HCT116 (cell line): ENCODE results near the gene HOXD1.

Source experiments
- EGR1 ChIP-seq: IDR thresholded peaks from 2 replicates; pipeline ENCODE4 v1.6.1; 2012; ENCODE audit warnings: low read depth
- EZH2phosphoT487 ChIP-seq: fragments of 200-600 bp; IDR thresholded peaks from 2 replicates; pipeline ENCODE4 v1.6.1; 2018; ENCODE audit warnings: antibody characterized with exemption, borderline replicate concordance
- YY1 ChIP-seq: IDR thresholded peaks from 2 replicates; pipeline ENCODE4 v1.6.1; 2011; ENCODE audit warnings: low read length, low read depth, moderate library complexity, mild to moderate bottlenecking; ENCODE audit not compliant: insufficient replicate concordance; ENCODE audit errors: extremely low read depth
- TF ChIP-seq, protein P1 (sequence below), 3 experiments: fragments of 200-600 bp in 1 of 3; sonication (generic) in 1 of 3; IDR thresholded peaks in 2 of 3; conservative IDR thresholded peaks in 1 of 3; 2 replicates each; pipeline ENCODE4 v1.5.1; 2012 to 2017; ENCODE audit warnings: low read depth in 2 of 3, low read length in 2 of 3, antibody characterized with exemption in 1 of 3, borderline replicate concordance in 1 of 3, control low read depth in 1 of 3, mild to moderate bottlenecking in 1 of 3, mixed read lengths in 1 of 3, mixed run types in 1 of 3, moderate library complexity in 1 of 3; ENCODE audit not compliant: insufficient read depth in 1 of 3

- no peak for TF ChIP-seq YY1
- TF ChIP-seq EGR1: no peak
- TF ChIP-seq EZH2phosphoT487: no peak
- TF ChIP-seq, protein P1, sequence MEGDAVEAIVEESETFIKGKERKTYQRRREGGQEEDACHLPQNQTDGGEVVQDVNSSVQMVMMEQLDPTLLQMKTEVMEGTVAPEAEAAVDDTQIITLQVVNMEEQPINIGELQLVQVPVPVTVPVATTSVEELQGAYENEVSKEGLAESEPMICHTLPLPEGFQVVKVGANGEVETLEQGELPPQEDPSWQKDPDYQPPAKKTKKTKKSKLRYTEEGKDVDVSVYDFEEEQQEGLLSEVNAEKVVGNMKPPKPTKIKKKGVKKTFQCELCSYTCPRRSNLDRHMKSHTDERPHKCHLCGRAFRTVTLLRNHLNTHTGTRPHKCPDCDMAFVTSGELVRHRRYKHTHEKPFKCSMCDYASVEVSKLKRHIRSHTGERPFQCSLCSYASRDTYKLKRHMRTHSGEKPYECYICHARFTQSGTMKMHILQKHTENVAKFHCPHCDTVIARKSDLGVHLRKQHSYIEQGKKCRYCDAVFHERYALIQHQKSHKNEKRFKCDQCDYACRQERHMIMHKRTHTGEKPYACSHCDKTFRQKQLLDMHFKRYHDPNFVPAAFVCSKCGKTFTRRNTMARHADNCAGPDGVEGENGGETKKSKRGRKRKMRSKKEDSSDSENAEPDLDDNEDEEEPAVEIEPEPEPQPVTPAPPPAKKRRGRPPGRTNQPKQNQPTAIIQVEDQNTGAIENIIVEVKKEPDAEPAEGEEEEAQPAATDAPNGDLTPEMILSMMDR (IDR thresholded peaks at IDR 0.05 in 2 of 3, conservative IDR thresholded peaks at IDR 0.05 in 1 of 3; ENCODE audit: borderline replicate concordance in 1 of 3, insufficient read depth in 1 of 3, low read depth in 2 of 3, low read length in 2 of 3): no peak
Observed at GRCh38 chr2:176158186-176158591, 30.3 kb upstream of the HOXD1 start.
